OCI-LY1 (cell line): ENCODE measurements around the gene TFDP3.

Experiments
- H2AFZ ChIP-seq: fragments of 200-600 bp; sonication (generic), shearing (Covaris generic); 2 replicates; pipeline ENCODE4 v1.6.0; 2014; ENCODE audit warnings: antibody characterized with exemption, mild to moderate bottlenecking, low read length
- H3F3A ChIP-seq: fragments of 200-600 bp; sonication (generic), shearing (Covaris generic); 2 replicates; pipeline ENCODE4 v1.6.0; 2014; ENCODE audit warnings: mild to moderate bottlenecking, antibody characterized with exemption, low read length, moderate library complexity; ENCODE audit not compliant: insufficient read depth
- H3K27ac ChIP-seq: fragments of 200-600 bp; sonication (generic); 2 replicates; pipeline ENCODE4 v1.5.1; 2014; ENCODE audit warnings: low read length, mixed run types, mild to moderate bottlenecking, low read depth; ENCODE audit not compliant: poor library complexity, severe bottlenecking
- H3K27me3 ChIP-seq: fragments of 200-600 bp; sonication (generic); 2 replicates; pipeline ENCODE4 v1.6.0; 2014; ENCODE audit warnings: antibody characterized with exemption, mild to moderate bottlenecking, low read length, moderate library complexity; ENCODE audit not compliant: insufficient read depth
- H3K36me3 ChIP-seq: fragments of 200-600 bp; sonication (generic); 2 replicates; pipeline ENCODE4 v1.6.1; 2014; ENCODE audit warnings: mild to moderate bottlenecking, antibody characterized with exemption, low read length, moderate library complexity, mixed read lengths; ENCODE audit not compliant: insufficient read depth
- H3K4me1 ChIP-seq: fragments of 200-600 bp; sonication (generic); 2 replicates; pipeline ENCODE4 v1.5.1; 2014; ENCODE audit warnings: mild to moderate bottlenecking, low read length, moderate library complexity; ENCODE audit not compliant: insufficient read depth, severe bottlenecking
- H3K4me2 ChIP-seq: fragments of 200-600 bp; sonication (generic), shearing (Covaris generic); 2 replicates; pipeline ENCODE4 v1.6.1; 2014; ENCODE audit warnings: low read length
- H3K4me3 ChIP-seq: fragments of 200-600 bp; sonication (generic); 2 replicates; pipeline ENCODE4 v1.5.1; 2014; ENCODE audit warnings: low read length, low read depth, mild to moderate bottlenecking, mixed read lengths; ENCODE audit not compliant: poor library complexity, severe bottlenecking
- H3K79me2 ChIP-seq: fragments of 200-600 bp; shearing (Covaris generic); 2 replicates; pipeline ENCODE4 v1.6.1; 2016; ENCODE audit warnings: mixed run types, low read length, mixed read lengths; ENCODE audit not compliant: insufficient read depth
- H3K9ac ChIP-seq: fragments of 200-600 bp; sonication (generic), shearing (Covaris generic); 2 replicates; pipeline ENCODE4 v1.6.1; 2014; ENCODE audit warnings: mild to moderate bottlenecking, low read length, mixed read lengths
- H3K9me2 ChIP-seq: fragments of 200-600 bp; sonication (generic), shearing (Covaris generic); 2 replicates; pipeline ENCODE4 v1.6.1; 2014; ENCODE audit warnings: low read depth, mild to moderate bottlenecking, low read length, mixed read lengths
- H3K9me3 ChIP-seq: fragments of 200-600 bp; shearing (Covaris generic); 2 replicates; pipeline ENCODE4 v1.6.1; 2014; ENCODE audit warnings: low read length, mixed read lengths
- H4K20me1 ChIP-seq: fragments of 200-600 bp; sonication (generic), shearing (Covaris generic); 2 replicates; pipeline ENCODE4 v1.6.0; 2016; ENCODE audit warnings: mild to moderate bottlenecking, low read length; ENCODE audit not compliant: insufficient read depth
- EZH2 ChIP-seq: fragments of 200-600 bp; sonication (generic), shearing (Covaris generic); IDR thresholded peaks from 2 replicates; pipeline ENCODE4 v1.8.0; 2017; ENCODE audit warnings: borderline replicate concordance, mixed run types, mild to moderate bottlenecking, antibody characterized with exemption, low read length, moderate library complexity, mixed read lengths
- TF ChIP-seq, protein P1 (sequence below): fragments of 200-600 bp; sonication (generic), shearing (Covaris generic); IDR thresholded peaks from 2 replicates; pipeline ENCODE4 v1.5.1; 2017; ENCODE audit warnings: mild to moderate bottlenecking, antibody characterized with exemption, low read length, moderate library complexity, mixed read lengths

Gene TFDP3

DNA sequence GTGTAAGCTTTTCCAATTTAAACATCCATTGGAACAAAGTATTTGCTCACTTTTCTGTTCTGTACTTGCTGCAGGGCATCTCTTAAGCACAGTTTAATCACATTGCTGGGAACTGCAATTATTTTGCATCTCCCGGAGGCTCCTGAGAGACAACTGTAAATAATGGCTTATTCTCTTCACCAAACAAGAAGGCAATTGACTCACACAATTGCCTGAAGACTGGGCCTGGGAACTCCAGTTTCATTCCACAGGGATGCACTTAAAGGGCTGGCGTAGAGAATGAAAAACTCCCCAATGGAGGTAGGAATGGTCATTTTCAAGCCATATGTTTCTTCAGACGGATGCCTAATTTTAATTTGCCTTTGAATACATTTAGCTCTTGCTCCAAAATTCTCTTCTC lies 29.5 kb downstream of the TFDP3 start:
- no peak overlapping the region for H2AFZ ChIP-seq
- no peaks in the 10 kb centered on the region for H4K20me1 ChIP-seq
- TF ChIP-seq EZH2 = no peak
- TF ChIP-seq, protein P1, sequence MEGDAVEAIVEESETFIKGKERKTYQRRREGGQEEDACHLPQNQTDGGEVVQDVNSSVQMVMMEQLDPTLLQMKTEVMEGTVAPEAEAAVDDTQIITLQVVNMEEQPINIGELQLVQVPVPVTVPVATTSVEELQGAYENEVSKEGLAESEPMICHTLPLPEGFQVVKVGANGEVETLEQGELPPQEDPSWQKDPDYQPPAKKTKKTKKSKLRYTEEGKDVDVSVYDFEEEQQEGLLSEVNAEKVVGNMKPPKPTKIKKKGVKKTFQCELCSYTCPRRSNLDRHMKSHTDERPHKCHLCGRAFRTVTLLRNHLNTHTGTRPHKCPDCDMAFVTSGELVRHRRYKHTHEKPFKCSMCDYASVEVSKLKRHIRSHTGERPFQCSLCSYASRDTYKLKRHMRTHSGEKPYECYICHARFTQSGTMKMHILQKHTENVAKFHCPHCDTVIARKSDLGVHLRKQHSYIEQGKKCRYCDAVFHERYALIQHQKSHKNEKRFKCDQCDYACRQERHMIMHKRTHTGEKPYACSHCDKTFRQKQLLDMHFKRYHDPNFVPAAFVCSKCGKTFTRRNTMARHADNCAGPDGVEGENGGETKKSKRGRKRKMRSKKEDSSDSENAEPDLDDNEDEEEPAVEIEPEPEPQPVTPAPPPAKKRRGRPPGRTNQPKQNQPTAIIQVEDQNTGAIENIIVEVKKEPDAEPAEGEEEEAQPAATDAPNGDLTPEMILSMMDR = no peak
- no peaks in the 10 kb centered on the region for H3K4me1 ChIP-seq
- no peaks in the 10 kb centered on the region for H3K9me3 ChIP-seq
- no peak overlapping the region for H3K4me3 ChIP-seq
- H3F3A ChIP-seq = no peaks in the 10 kb centered on the region
- no peaks in the 10 kb centered on the region for H3K79me2 ChIP-seq
- H3K36me3 ChIP-seq = no peaks in the 10 kb centered on the region
- no peak overlapping the region for H3K4me2 ChIP-seq
- no peak overlapping the region for H3K27ac ChIP-seq
- no peak overlapping the region for H3K9ac ChIP-seq
- H3K9me2 ChIP-seq = no peaks in the 10 kb centered on the region
- no peaks in the 10 kb centered on the region for H3K27me3 ChIP-seq

DNA sequence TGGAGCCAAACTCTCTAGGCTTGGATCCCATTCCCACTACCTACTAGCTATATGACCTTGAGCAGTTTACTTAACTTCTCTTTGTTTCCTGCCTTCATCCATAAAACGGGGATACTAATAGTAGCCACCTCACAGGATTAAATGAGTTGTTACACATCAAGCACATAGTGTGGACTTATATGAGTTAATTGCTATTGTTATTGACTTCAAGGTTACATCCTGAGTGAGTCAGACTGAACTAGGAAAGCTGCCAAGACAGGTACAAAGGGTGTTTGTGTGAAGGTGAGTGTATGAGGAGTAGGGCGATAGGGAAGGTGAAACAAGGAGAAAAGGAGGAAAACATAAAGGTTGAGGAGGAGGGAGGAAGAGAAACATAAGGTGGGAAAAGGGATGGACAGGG lies 32.2 kb downstream of the TFDP3 start:
- H3K27ac ChIP-seq = no peak overlapping the region
- H3K4me1 ChIP-seq = no peaks in the 10 kb centered on the region
- no peak overlapping the region for H3K4me3 ChIP-seq
- H3K36me3 ChIP-seq = no peaks in the 10 kb centered on the region
- H3K9me2 ChIP-seq = no peaks in the 10 kb centered on the region
- H2AFZ ChIP-seq = no peak overlapping the region
- no peaks in the 10 kb centered on the region for H3F3A ChIP-seq
- no peak for TF ChIP-seq EZH2
- TF ChIP-seq, protein P1 = no peak
- no peak overlapping the region for H3K4me2 ChIP-seq
- no peak overlapping the region for H3K9ac ChIP-seq
- no peaks in the 10 kb centered on the region for H4K20me1 ChIP-seq
- H3K27me3 ChIP-seq = no peaks in the 10 kb centered on the region
- H3K79me2 ChIP-seq = no peaks in the 10 kb centered on the region
- H3K9me3 ChIP-seq = no peaks in the 10 kb centered on the region

DNA sequence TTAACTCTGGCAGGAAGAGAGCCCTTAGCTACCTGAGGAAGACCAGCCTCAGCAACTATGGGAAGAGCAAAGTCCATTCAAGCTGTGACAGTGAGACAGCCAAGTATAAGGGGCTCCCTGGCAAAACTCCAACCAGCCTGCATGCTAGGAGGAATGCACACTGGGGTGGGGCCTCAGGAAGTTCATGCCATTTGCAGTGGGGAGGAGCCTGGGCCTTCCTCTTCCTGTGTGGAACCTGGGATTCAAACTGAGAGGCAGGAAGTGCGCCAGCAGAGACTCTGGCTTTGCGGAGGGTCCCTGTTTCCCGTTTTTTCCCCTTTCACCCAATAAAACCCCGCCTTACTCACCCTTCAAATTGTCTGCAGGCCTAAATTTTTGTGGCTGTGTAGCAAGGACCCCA lies 33.0 kb downstream of the TFDP3 start:
- Histone ChIP-seq H4K20me1 (no peaks in the 10 kb centered on the region), H3K36me3 (no peaks in the 10 kb centered on the region), H2AFZ (no peak overlapping the region), H3K9me2 (no peaks in the 10 kb centered on the region), H3K4me3 (no peak overlapping the region), H3K9me3 (no peaks in the 10 kb centered on the region), H3K4me1 (no peaks in the 10 kb centered on the region), H3K79me2 (no peaks in the 10 kb centered on the region), H3K9ac (no peak overlapping the region), H3K27me3 (no peaks in the 10 kb centered on the region), H3K27ac (no peak overlapping the region), H3K4me2 (no peak overlapping the region), H3F3A (no peaks in the 10 kb centered on the region)
- TF ChIP-seq EZH2 = no peak
- TF ChIP-seq, protein P1 = no peak
